GM13977 (cell line): Measurements from ENCODE around the gene SV2C.
"Not testable (repeated sequence)": the region's sequence is repeated elsewhere in the genome, so short reads cannot be mapped to it uniquely, and the experiment has no call there.

Experiments
- DNase-seq: peaks from one replicate; pipeline ENCODE4 v3.0.0; 2012; ENCODE audit warnings: low spot score
- in situ Hi-C: fragments of 300-500 bp; cut with MboI; formaldehyde crosslinking; loops from one replicate; pipeline ENCODE4 v1.12.0; 2022; ENCODE audit warnings: low sequenced_read_pairs, low pct_unique_long_range_greater_than_20kb, mixed read lengths, inconsistent platforms; ENCODE audit not compliant: unreplicated experiment
- TF ChIP-seq, protein P1 (sequence below): IDR thresholded peaks from 2 replicates; pipeline ENCODE4 v1.5.1; 2012; ENCODE audit warnings: mild to moderate bottlenecking, control low read depth; ENCODE audit not compliant: insufficient read depth; ENCODE audit errors: extremely low read depth, missing control alignments

The SV2C gene

GRCh38 chr5:76305775-76306174 lies 222.6 kb downstream of the SV2C start:
- no peak for DNase-seq
- TF ChIP-seq, protein P1, sequence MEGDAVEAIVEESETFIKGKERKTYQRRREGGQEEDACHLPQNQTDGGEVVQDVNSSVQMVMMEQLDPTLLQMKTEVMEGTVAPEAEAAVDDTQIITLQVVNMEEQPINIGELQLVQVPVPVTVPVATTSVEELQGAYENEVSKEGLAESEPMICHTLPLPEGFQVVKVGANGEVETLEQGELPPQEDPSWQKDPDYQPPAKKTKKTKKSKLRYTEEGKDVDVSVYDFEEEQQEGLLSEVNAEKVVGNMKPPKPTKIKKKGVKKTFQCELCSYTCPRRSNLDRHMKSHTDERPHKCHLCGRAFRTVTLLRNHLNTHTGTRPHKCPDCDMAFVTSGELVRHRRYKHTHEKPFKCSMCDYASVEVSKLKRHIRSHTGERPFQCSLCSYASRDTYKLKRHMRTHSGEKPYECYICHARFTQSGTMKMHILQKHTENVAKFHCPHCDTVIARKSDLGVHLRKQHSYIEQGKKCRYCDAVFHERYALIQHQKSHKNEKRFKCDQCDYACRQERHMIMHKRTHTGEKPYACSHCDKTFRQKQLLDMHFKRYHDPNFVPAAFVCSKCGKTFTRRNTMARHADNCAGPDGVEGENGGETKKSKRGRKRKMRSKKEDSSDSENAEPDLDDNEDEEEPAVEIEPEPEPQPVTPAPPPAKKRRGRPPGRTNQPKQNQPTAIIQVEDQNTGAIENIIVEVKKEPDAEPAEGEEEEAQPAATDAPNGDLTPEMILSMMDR: no peak
- in situ Hi-C loops: no loop called here

DNA sequence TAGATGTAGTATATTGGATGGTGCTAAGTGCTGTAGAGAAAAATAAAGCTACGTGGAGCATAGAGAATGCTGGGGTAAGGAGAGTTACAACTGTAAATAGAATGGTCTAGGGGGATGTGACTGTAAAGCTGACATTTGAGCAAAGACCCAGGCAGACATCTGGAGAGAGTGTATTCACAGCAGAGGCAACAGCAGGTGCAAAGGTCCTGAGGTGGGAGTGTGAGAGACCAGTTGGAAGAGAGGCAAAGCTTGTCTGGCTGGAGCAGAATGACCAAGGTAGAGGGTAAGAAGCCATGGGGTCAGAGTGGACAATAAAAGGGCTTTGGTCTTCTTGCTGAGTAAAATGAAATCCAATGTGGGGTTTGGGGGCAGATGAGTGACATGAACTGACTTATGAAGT lies 227.0 kb downstream of the SV2C start:
- DNase-seq: no peak
- in situ Hi-C loops: no loop called here
- TF ChIP-seq, protein P1: no peak

DNA sequence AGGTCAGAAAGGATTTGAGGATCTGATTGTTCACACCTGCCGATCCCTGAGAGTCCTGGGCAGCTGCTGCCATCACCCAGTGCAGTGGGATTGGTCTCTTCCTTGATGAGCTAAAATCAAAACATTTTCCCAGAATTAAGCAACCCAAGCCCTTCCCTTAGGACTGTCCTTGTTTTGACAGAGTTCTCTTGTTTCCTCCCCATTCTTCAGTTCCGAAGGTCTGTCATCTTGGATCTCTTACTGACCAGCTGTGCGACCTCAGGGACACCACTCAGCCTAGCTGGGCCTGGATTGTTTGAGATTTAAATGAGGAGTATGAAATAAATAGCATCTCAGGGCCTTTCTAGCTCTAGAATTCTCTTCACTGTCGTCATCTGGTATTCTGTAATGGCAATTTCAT lies 229.6 kb downstream of the SV2C start:
- DNase-seq: no peak
- TF ChIP-seq, protein P1: no peak
- in situ Hi-C loops: no loop called here

DNA sequence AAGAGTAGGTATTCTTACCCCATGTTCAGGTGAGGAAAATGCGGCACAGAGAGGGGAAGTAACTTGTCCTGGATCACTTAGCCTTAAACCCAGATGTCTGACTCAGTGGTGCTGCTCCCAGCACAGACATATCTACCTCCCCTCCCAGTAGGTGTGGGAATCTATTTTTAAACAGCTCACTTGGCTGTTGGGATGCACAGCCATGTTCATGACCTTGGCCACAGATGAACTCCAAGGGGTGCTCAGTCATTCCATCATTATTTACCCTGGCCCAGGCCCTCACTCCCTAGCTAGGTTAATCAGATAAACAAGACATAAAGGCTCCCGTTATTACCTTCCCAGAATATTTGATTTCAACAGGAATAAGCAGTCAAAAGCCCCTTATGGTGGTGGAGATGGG lies 231.5 kb downstream of the SV2C start:
- in situ Hi-C loops: no loop called here
- no peak for DNase-seq
- TF ChIP-seq, protein P1: no peak

DNA sequence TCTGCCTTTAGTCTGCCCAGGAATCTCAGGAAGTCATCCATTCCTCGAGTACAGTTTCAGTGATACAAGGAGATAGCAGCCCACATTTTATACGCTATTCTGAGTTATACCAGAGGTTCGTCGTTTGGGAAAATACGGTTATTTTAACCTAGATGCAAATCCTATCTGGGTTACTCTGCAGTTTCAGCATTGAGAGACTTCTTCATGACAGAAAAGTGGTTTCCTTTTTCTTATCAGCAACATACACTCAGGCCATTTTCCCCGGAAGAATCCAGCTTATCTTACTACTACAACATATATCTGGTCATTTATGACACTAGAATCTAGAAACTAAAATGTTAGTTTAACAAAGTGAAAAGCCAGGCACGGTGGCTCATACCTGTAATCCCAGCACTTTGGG lies 236.5 kb downstream of the SV2C start:
- in situ Hi-C loops: no loop called here
- no peak for DNase-seq
- TF ChIP-seq, protein P1: no peak

GRCh38 chr5:76323494-76323893 lies 240.3 kb downstream of the SV2C start:
- in situ Hi-C loops: not testable (repeated sequence)

DNA sequence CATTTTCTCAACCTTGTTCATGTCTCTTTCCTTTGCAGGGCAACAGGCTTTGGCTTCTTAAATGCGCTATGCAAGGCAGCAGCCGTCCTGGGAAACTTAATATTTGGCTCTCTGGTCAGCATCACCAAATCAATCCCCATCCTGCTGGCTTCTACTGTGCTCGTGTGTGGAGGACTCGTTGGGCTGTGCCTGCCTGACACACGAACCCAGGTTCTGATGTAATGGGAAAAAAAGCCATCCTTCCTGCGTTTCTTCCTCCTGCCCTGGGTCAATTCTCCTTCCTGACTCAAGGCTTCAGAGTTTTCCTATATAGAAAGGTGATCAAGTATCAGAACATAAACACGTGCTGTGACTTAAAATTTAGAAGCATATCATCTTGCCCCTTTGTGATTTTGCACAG lies 242.1 kb downstream of the SV2C start:
- TF ChIP-seq, protein P1: no peak
- in situ Hi-C loops: no loop called here

More at GRCh38 chr5:76323494-76323893, 240.3 kb downstream of the SV2C start:
- not testable (repeated sequence) for DNase-seq

More for the DNA sequence above, 242.1 kb downstream of the SV2C start:
- DNase-seq: no peak
